ENCODE measurements around the gene LHX4. TPM values are rescaled to one million over a fixed set of nuclear protein-coding genes. Genes with fewer than 3 reads are reported as not detected.

Gene LHX4
- total RNA-seq, 3 donors from 2014 or later: not detected

DNA sequence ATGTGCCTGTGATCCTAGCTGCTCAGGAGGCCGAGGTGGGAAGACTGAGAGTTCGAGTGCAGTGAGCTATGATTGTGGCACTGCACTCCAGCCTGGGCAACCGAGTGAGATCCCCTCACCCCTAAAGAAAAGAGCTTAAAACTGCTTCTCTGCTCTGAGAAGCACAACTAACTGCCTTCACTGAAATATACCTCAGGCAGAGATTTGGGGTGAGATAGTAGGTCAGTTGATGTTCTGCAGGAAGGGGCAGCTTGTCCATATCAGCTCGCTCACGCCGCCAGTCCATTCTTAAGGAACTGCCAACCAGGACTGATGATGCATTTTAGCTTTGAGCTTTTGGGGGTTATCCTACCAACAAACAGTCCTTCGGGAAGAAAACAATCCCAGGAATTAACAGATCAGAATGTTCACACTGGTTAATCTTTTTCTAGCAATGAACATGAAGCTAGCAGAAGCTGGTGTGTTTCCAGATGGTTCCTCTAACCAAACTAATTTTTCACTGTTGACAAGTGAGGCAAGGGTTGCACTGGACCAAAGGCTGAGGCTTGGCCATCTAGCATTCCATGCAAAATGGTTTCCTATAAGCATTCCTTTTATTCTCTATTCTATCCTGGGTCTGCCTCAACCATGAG, 31.6 kb downstream of the LHX4 start:
- no peak for DNase-seq (ENCODE audit: low spot score in 2 of 2)
- H3K27ac ChIP-seq: no peak overlapping the region
- no peaks in the 10 kb centered on the region for H3K36me3 ChIP-seq
- intact Hi-C loops (cut with DNase I; ENCODE audit: low total_unique reads): no loop called here
- no peaks in the 10 kb centered on the region for H3K4me1 ChIP-seq
- no peaks in the 10 kb centered on the region for H3K9me3 ChIP-seq
- TF ChIP-seq, protein P1, sequence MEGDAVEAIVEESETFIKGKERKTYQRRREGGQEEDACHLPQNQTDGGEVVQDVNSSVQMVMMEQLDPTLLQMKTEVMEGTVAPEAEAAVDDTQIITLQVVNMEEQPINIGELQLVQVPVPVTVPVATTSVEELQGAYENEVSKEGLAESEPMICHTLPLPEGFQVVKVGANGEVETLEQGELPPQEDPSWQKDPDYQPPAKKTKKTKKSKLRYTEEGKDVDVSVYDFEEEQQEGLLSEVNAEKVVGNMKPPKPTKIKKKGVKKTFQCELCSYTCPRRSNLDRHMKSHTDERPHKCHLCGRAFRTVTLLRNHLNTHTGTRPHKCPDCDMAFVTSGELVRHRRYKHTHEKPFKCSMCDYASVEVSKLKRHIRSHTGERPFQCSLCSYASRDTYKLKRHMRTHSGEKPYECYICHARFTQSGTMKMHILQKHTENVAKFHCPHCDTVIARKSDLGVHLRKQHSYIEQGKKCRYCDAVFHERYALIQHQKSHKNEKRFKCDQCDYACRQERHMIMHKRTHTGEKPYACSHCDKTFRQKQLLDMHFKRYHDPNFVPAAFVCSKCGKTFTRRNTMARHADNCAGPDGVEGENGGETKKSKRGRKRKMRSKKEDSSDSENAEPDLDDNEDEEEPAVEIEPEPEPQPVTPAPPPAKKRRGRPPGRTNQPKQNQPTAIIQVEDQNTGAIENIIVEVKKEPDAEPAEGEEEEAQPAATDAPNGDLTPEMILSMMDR (IDR thresholded peaks at IDR 0.05): no peak
- TF ChIP-seq POLR2A (IDR thresholded peaks at IDR 0.05) (no peak), POLR2AphosphoS5 (IDR thresholded peaks at IDR 0.05) (no peak)
- peaks cover 0 to 39% of the 10 kb centered on the region in 2 donors for H3K27me3 ChIP-seq
- no peak overlapping the region for H3K4me3 ChIP-seq

DNA sequence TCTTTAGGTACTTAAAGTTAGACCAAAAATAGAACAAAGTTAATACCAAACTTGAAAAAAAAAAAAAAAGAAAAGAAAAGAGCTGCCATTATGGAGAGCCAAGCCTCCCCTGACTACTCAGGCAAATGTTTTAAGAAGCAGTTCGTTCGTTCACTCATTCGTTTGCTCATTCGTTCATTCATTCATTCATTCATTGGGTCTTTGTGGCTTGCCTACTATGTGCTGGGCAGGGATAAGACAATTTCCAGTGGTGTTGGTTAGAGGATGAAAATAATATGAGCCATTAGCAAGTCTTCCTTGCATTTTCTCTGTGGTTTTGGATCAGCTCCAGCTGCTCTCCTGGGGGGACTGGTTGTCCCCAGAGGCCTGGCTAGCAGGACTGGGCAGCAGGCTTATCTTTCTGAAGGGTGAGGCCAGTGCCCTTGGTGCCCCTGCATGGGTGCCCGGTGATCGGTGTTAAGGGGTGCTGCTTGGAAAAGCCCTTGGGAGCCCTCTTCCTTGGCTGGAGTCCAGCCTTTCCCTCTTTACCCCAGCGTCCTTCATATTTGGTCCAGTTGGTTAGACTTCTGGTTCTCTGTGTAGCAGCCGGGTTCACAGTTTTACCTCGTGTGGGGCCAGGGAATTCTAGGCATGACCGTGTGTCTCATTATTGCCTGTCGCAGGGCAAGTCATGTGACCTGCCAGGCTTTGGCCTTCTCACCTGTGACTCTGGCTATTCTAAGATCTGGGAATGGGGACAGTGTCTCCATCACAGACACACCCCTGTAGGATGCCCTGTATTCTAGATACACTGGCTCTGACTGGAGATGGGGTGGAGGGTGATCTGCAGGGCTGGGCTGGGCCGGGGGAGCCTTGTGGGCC, 32.8 kb downstream of the LHX4 start:
- intact Hi-C loops (cut with DNase I; ENCODE audit: low total_unique reads): no loop called here
- DNase-seq (ENCODE audit: low spot score in 2 of 2): no peak
- Histone ChIP-seq H3K36me3 (no peaks in the 10 kb centered on the region), H3K9me3 (no peaks in the 10 kb centered on the region), H3K4me3 (no peak overlapping the region), H3K27me3 (peaks cover 0 to 29% of the 10 kb centered on the region in 2 donors), H3K4me1 (no peaks in the 10 kb centered on the region), H3K27ac (no peak overlapping the region)
- no peak for TF ChIP-seq POLR2AphosphoS5 (IDR thresholded peaks at IDR 0.05)
- TF ChIP-seq POLR2A (IDR thresholded peaks at IDR 0.05): no peak
- TF ChIP-seq, protein P1 (IDR thresholded peaks at IDR 0.05): no peak

DNA sequence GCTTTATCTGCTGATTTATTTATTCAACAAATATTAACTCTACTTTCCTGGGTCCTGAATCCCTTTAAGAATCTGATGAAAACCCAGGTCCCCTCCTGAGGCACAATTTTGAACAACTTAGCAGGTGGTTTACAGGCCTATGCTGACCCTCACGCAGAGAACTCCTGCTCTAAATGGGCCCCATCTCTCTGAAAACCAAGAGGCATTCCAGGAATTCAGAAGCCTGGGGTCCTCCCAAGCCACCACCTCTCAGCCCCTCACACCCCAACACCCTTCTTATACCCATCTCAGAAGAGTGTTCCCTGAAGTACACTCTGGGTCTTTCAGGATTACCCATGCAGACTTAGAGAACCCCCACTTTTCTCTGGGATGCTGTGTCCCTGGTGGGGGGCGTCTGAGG, 34.5 kb downstream of the LHX4 start:
- TF ChIP-seq POLR2A (IDR thresholded peaks at IDR 0.05) (no peak), POLR2AphosphoS5 (IDR thresholded peaks at IDR 0.05) (no peak)
- TF ChIP-seq, protein P1 (IDR thresholded peaks at IDR 0.05): no peak
- H3K4me1 ChIP-seq: no peaks in the 10 kb centered on the region
- no peaks in the 10 kb centered on the region for H3K9me3 ChIP-seq
- no peaks in the 10 kb centered on the region for H3K36me3 ChIP-seq
- H3K4me3 ChIP-seq: no peak overlapping the region
- peaks cover 0 to 12% of the 10 kb centered on the region in 2 donors for H3K27me3 ChIP-seq
- intact Hi-C loops (cut with DNase I; ENCODE audit: low total_unique reads): no loop called here
- DNase-seq (ENCODE audit: low spot score in 2 of 2): no peak
- H3K27ac ChIP-seq: no peak overlapping the region

DNA sequence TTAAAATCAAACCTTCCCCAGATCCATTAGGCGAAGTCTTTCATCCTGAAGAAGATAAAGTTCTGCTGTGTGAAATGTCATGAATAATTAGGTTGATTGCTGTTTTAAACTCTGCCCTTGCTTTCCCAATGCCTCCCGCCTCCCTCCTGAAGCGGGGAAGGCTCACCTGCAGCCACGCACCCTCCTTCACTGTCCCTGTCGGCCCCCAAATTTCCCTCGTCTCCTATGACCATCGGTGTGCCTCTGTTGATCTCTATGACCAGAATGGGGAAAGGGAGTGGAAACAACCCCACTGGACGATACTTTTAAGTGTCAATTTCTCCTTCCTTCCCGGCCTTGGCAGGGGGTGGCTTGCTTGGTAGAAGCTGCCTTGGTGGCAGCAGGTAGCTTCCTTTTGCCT, 35.1 kb downstream of the LHX4 start:
- DNase-seq (ENCODE audit: low spot score in 2 of 2): no peak
- no peaks in the 10 kb centered on the region for H3K36me3 ChIP-seq
- H3K27me3 ChIP-seq: peaks cover 0 to 6% of the 10 kb centered on the region in 2 donors
- H3K9me3 ChIP-seq: no peaks in the 10 kb centered on the region
- H3K27ac ChIP-seq: no peak overlapping the region
- no peaks in the 10 kb centered on the region for H3K4me1 ChIP-seq
- intact Hi-C loops (cut with DNase I; ENCODE audit: low total_unique reads): no loop called here
- H3K4me3 ChIP-seq: no peak overlapping the region
- no peak for TF ChIP-seq POLR2AphosphoS5 (IDR thresholded peaks at IDR 0.05)
- TF ChIP-seq, protein P1 (IDR thresholded peaks at IDR 0.05): no peak
- no peak for TF ChIP-seq POLR2A (IDR thresholded peaks at IDR 0.05)

DNA sequence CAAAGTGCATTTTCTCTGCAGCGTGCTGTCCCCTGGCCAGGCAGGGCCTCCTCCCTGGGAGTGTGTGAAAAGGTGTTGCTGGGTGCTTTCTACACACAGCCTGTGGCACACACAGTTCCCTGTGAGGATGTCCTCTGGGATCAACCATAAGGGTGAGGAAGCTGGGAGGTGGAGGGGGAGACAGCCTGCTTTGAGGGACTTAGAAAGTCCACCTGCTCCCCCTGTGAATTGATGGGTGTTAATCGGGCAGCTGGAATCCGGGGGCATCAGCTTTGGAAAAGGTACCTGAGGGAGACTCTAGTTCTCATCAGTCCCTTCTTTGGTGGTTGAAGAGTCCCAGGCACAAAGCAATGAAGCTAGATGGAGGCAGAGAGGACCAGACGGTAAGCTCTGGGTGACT, 35.8 kb downstream of the LHX4 start:
- intact Hi-C loops (cut with DNase I; ENCODE audit: low total_unique reads): no loop called here
- DNase-seq (ENCODE audit: low spot score in 2 of 2): no peak

More for the DNA sequence above, 35.8 kb downstream of the LHX4 start:
- no peaks in the 10 kb centered on the region for H3K4me1 ChIP-seq
- no peak overlapping the region for H3K27ac ChIP-seq
- TF ChIP-seq POLR2AphosphoS5 (IDR thresholded peaks at IDR 0.05) (no peak), POLR2A (IDR thresholded peaks at IDR 0.05) (no peak)
- TF ChIP-seq, protein P1 (IDR thresholded peaks at IDR 0.05): no peak
- H3K36me3 ChIP-seq: no peaks in the 10 kb centered on the region
- H3K4me3 ChIP-seq: no peak overlapping the region
- no peaks in the 10 kb centered on the region for H3K27me3 ChIP-seq
- H3K9me3 ChIP-seq: no peaks in the 10 kb centered on the region

All from breast epithelium (tissue), 4 donors.